PC-3 (cell line): Measurements from ENCODE around the gene LIN28A.

Experiments
- CTCF ChIP-seq: fragments of 300-600 bp; sonication (generic); conservative IDR thresholded peaks from 2 replicates; pipeline ENCODE4 v1.5.1; 2017; ENCODE audit warnings: antibody characterized with exemption, low read depth, mild to moderate bottlenecking, low read length
- EZH2 ChIP-seq: fragments of 300-600 bp; sonication (generic); IDR thresholded peaks from one replicate; pipeline ENCODE4 v1.6.1; 2017; ENCODE audit warnings: antibody characterized with exemption, mild to moderate bottlenecking, low read length; ENCODE audit not compliant: unreplicated experiment
- EZH2phosphoT487 ChIP-seq: fragments of 300-600 bp; sonication (generic); IDR thresholded peaks from 2 replicates; pipeline ENCODE4 v1.6.1; 2018; ENCODE audit warnings: mild to moderate bottlenecking, antibody characterized with exemption, low read length, borderline replicate concordance

DNA sequence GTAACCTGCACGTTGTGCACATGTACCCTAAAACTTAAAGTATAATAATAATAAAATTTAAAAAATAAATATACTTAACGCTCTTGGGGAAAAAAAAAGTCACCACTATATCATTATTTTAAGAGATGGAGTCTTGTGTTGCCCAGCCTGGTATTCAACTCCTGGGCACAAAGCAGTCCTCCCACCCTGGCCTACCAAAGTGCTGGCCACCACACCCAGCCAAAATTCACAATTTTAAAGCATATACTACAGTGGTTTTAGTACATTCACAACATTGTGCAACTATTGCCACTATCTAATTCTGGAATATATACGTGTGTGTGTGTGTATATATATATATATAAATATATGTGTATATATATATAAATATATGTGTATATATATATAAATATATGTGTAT, 67.5 kb downstream of the LIN28A start:
- TF ChIP-seq CTCF (no peak), EZH2phosphoT487 (no peak), EZH2 (no peak)
